Subcutaneous adipose tissue (tissue), 4 donors: ENCODE measurements around the gene LRRC8D. TPM values are rescaled to one million over a fixed set of nuclear protein-coding genes. Genes with fewer than 3 reads are reported as not detected.

ENCODE experiments used
- total RNA-seq, 4 donors: library from RNA; depleted of rRNA; stranded (reverse); fragments of >200 nt; gene quantifications; one replicate each; pipeline ENCODE4 v1.1.0, GENCODE V29; 2016
- TF ChIP-seq, protein P1 (sequence below): fragments of 450-650 bp; IDR thresholded peaks from one replicate; pipeline ENCODE4 v1.5.1; 2016; ENCODE audit warnings: low read depth, mild to moderate bottlenecking, control low read depth, antibody characterized with exemption, moderate library complexity

LRRC8D gene
- total RNA-seq, 4 donors from 2014 or later, result 7.5 to 12.4 (median 9.2) TPM

DNA sequence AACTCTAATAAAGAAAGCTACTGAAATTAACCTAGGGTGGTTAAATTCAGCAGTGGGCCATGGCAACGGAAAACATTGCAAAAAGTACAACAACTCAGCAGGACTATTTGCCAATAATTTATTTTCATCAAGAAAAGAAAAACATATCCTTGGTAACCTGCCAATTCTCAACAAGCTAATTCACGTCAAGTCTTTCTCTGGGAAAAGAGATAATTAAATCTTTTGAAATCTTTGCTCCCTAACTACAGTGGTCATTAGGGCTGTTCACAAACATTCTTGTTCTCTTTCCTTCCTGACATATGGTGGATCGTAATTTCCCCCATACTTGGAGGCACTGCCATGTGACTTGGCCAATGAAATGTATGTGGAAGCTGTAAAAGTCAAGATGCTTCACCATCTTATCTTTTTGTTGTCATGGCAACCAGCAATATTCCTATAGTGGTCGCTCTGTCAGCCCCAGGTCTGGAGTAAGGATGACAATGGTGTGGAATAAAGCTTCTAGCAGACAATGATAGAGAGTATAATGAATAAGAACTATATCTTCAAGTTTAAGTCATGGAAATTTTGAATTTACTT is 144.4 kb downstream of the LRRC8D start:
- TF ChIP-seq, protein P1, sequence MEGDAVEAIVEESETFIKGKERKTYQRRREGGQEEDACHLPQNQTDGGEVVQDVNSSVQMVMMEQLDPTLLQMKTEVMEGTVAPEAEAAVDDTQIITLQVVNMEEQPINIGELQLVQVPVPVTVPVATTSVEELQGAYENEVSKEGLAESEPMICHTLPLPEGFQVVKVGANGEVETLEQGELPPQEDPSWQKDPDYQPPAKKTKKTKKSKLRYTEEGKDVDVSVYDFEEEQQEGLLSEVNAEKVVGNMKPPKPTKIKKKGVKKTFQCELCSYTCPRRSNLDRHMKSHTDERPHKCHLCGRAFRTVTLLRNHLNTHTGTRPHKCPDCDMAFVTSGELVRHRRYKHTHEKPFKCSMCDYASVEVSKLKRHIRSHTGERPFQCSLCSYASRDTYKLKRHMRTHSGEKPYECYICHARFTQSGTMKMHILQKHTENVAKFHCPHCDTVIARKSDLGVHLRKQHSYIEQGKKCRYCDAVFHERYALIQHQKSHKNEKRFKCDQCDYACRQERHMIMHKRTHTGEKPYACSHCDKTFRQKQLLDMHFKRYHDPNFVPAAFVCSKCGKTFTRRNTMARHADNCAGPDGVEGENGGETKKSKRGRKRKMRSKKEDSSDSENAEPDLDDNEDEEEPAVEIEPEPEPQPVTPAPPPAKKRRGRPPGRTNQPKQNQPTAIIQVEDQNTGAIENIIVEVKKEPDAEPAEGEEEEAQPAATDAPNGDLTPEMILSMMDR, result no peak

GRCh38 chr1:89966656-89967055 is 145.8 kb downstream of the LRRC8D start:
- TF ChIP-seq, protein P1, result no peak

- TF ChIP-seq, protein P1, result no peak
These were observed 150.8 kb downstream of the LRRC8D start for GRCh38 chr1:89971600-89971999.

GRCh38 chr1:89972024-89972423 is 151.2 kb downstream of the LRRC8D start:
- TF ChIP-seq, protein P1, result no peak

DNA sequence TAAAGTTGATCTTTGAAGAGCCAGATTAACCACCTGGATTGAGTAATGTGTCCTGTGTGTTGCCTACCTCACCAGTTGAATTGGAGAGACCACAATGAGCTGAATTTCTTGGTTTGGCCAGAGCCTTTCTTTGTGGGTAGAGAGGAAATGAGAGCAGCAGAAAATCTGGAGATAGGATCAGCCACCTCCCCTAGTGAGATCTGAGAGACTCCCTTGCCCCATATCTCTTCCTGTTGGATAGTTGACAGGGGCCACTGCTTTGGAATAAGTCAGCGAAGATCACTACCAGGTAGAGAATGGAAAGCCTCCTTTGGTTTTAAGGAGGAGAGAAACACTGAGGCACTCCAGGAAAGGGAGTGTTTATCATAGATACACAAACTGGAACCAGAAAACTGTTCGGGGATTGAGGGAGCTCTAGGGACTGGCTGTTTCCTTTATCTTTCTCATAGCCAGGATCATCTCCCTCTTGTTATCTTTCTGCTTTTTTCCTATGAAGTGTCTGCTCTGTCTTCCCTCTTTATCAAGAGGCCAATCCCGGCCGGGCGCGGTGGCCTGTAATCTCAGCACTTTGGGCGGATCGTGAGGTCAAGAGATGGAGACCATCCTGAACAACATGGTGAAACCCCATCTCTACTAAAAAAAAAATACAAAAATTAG is 152.8 kb downstream of the LRRC8D start:
- TF ChIP-seq, protein P1, result no peak

- TF ChIP-seq, protein P1, result no peak
These were observed 153.4 kb downstream of the LRRC8D start for GRCh38 chr1:89974256-89974655.

- TF ChIP-seq, protein P1, result no peak
These were observed 154.1 kb downstream of the LRRC8D start for GRCh38 chr1:89974696-89975470.
